HepG2 (cell line): Measurements from ENCODE around the gene ALDH3A1. TPM values are rescaled to one million over a fixed set of nuclear protein-coding genes. Genes with fewer than 3 reads are reported as not detected.

Experiments
- ATAC-seq: fragments of 200-7000 bp; cut with Tn5 transposase; 3 replicates; pipeline ENCODE4 v1.9.1; 2020; ENCODE audit warnings: mild to moderate bottlenecking, moderate library complexity
- BruUV-seq: library from RNA; stranded (reverse); fragments of 400-500 nt; replicated peaks from 2 replicates; lab custom pipeline; 2021; lab: Mats Ljungman, UMichigan
- CTCF ChIA-PET: fragments of 300-600 bp; formaldehyde crosslinking; extraction: SDS; loops from one replicate; lab custom pipeline; 2021; ENCODE audit warnings: low total read pairs, inconsistent platforms, low intra/inter-chr PET ratio; lab: Yijun Ruan, JAX
- POLR2A ChIA-PET: fragments of 350-600 bp; sonication (Branson Sonifier 250); formaldehyde crosslinking; loops from one replicate; lab custom pipeline; 2020; ENCODE audit warnings: antibody characterized with exemption, inconsistent platforms; lab: Yijun Ruan, JAX
- DNase-seq: peaks from one replicate; pipeline ENCODE4 v3.0.0-alpha.2; 2015; ENCODE audit warnings: low spot score
- FAIRE-seq: peaks from 3 replicates; lab custom pipeline; 2011; peaks lifted over from hg19 to GRCh38; lab: Jason Lieb, UNC
- H2AFZ ChIP-seq: one replicate; pipeline ENCODE4 v1.6.1; 2011; ENCODE audit warnings: low read length, inconsistent platforms
- H3K27ac ChIP-seq: fragments of 300-600 bp; 3 replicates; pipeline ENCODE4 v1.8.0; 2011; ENCODE audit warnings: mixed run types, mild to moderate bottlenecking, mixed read lengths, low read length, inconsistent platforms; ENCODE audit not compliant: insufficient read depth; ENCODE audit errors: extremely low read length
- H3K27me3 ChIP-seq, 2 experiments: fragments of 200-600 bp in 1 of 2; 2 replicates in 1 of 2; 3 replicates in 1 of 2; pipeline versions ENCODE4 v1.6.0 to v1.8.0; 2011; ENCODE audit warnings: low read length in 2 of 2, mild to moderate bottlenecking in 2 of 2, moderate library complexity in 2 of 2, inconsistent platforms in 1 of 2; ENCODE audit not compliant: insufficient read depth in 2 of 2, control insufficient read depth in 1 of 2
- H3K36me3 ChIP-seq, 2 experiments: fragments of 200-600 bp in 1 of 2; replicated peaks in 1 of 2; 2 replicates in 1 of 2; 3 replicates in 1 of 2; pipeline versions ENCODE4 v1.5.1 to v1.8.0; 2011; ENCODE audit warnings: low read length in 2 of 2, inconsistent platforms in 1 of 2; ENCODE audit not compliant: insufficient read depth in 2 of 2, control insufficient read depth in 1 of 2
- H3K4me1 ChIP-seq: 2 replicates; pipeline ENCODE4 v1.5.1; 2012; ENCODE audit warnings: low read length, inconsistent platforms; ENCODE audit not compliant: insufficient read depth
- H3K4me2 ChIP-seq: 2 replicates; pipeline ENCODE4 v1.6.0; 2011; ENCODE audit warnings: low read depth, low read length, inconsistent platforms
- H3K4me3 ChIP-seq, 3 experiments: fragments of 200-600 bp in 1 of 3; sonication (generic), shearing (Covaris generic) in 1 of 3; replicated peaks in 1 of 3; 2 replicates each; pipeline ENCODE4 v1.5.1; 2011 to 2016; ENCODE audit warnings: low read length in 3 of 3, inconsistent platforms in 2 of 3, low read depth in 2 of 3, mild to moderate bottlenecking in 2 of 3, control low read depth in 1 of 3, mixed read lengths in 1 of 3; ENCODE audit not compliant: insufficient read depth in 1 of 3
- H3K79me2 ChIP-seq: one replicate; pipeline ENCODE4 v1.6.1; 2011; ENCODE audit warnings: low read length, inconsistent platforms; ENCODE audit not compliant: insufficient read depth
- H3K9ac ChIP-seq: 2 replicates; pipeline ENCODE4 v1.6.0; 2011; ENCODE audit warnings: mild to moderate bottlenecking, low read depth, low read length, inconsistent platforms; ENCODE audit not compliant: insufficient read depth
- H3K9me3 ChIP-seq: 2 replicates; pipeline ENCODE4 v1.5.1; 2012; ENCODE audit warnings: mild to moderate bottlenecking, low read length
- H4K20me1 ChIP-seq: 2 replicates; pipeline ENCODE4 v1.6.0; 2011; ENCODE audit warnings: inconsistent platforms, mild to moderate bottlenecking, low read length, moderate library complexity; ENCODE audit not compliant: insufficient read depth
- HCFC1 ChIP-seq: fragments of 150-350 bp; IDR thresholded peaks from 2 replicates; pipeline ENCODE4 v1.6.1; 2014; ENCODE audit warnings: low read depth, low read length
- HNRNPLL ChIP-seq: fragments of 200-400 bp; formaldehyde crosslinking; IDR thresholded peaks from 2 replicates; pipeline ENCODE4 v1.6.1; 2017; ENCODE audit warnings: mild to moderate bottlenecking, low read depth, low read length; ENCODE audit not compliant: poor library complexity, severe bottlenecking
- STAG1 ChIP-seq: sonication (generic); formaldehyde crosslinking; IDR thresholded peaks from 2 replicates; pipeline ENCODE4 v1.4.0; 2020; ENCODE audit warnings: missing genetic modification reagents
- ZNF224 ChIP-seq: sonication (generic); formaldehyde crosslinking; IDR thresholded peaks from 2 replicates; pipeline ENCODE4 v1.5.0; 2020; ENCODE audit warnings: mild to moderate bottlenecking, missing genetic modification reagents
- ZNF549 ChIP-seq: sonication (generic); formaldehyde crosslinking; IDR thresholded peaks from 2 replicates; pipeline ENCODE4 v1.5.0; 2020; ENCODE audit warnings: missing genetic modification reagents
- ZNF558 ChIP-seq: sonication (generic); formaldehyde crosslinking; IDR thresholded peaks from 2 replicates; pipeline ENCODE4 v1.9.0; 2022; ENCODE audit warnings: mild to moderate bottlenecking, missing genetic modification reagents, borderline replicate concordance
- ZNF761 ChIP-seq: sonication (generic); formaldehyde crosslinking; conservative IDR thresholded peaks from 2 replicates; pipeline ENCODE4 v1.4.0; 2020; ENCODE audit warnings: mild to moderate bottlenecking, missing genetic modification reagents
- WGBS: methylation state at CpG from one replicate; pipeline ENCODE4 v1.1.6; 2017; ENCODE audit warnings: low lambda C conversion rate; 5-methylcytosine and 5-hydroxymethylcytosine counted together
- in situ Hi-C: cut with HindIII; loops from 2 replicates; pipeline ENCODE4 v1.10.0; 2017; ENCODE audit warnings: low pct_unique_long_range_greater_than_20kb; ENCODE audit not compliant: extremely low pct_ligation_motif_present
- intact Hi-C: fragments of 100-400 bp; cut with micrococcal nuclease; formaldehyde crosslinking; loops from one replicate; pipeline ENCODE4 v1.10.0; 2022; ENCODE audit not compliant: unreplicated experiment
- polyA plus RNA-seq, 8 experiments: library from polyadenylated mRNA; depleted of rRNA in 3 of 8; stranded (reverse) in 7 of 8; unstranded in 1 of 8; fragments of >200 nt; fragmentation: Illumina TruSeq in 4 of 8; extraction: Trizol in 4 of 8; gene quantifications; 2 replicates each; pipeline versions ENCODE4 v1.2.1 to v1.2.3, GENCODE V29; 2011 to 2016; ENCODE audit warnings: low read depth in 4 of 8, missing spikeins in 1 of 8, mixed read lengths in 1 of 8; ENCODE audit not compliant: insufficient read depth in 1 of 8
- total RNA-seq, 5 experiments: library from RNA; depleted of rRNA; stranded (reverse); fragments of >200 nt; fragmentation: Illumina TruSeq; extraction: Trizol; gene quantifications; 2 replicates each; pipeline ENCODE4 v1.2.3, GENCODE V29; 2016; ENCODE audit warnings: low read depth in 1 of 5
- TF ChIP-seq, protein P1 (sequence below): sonication (generic); formaldehyde crosslinking; IDR thresholded peaks from 2 replicates; pipeline ENCODE4 v1.5.0; 2020; ENCODE audit warnings: mild to moderate bottlenecking, missing genetic modification reagents, moderate library complexity

Gene ALDH3A1
- total and polyA plus RNA-seq, 2 of the 13 experiments (the other 11 are each of a cell fraction or from before 2014, with no cell fraction given): 0.07 to 0.62 TPM

- no peak for TF ChIP-seq ZNF761 (CRISPR knock-in tag)
- no peak for TF ChIP-seq ZNF558 (CRISPR knock-in tag)
- TF ChIP-seq ZNF549: no peak
- TF ChIP-seq STAG1: peak; percentile 36
- TF ChIP-seq, protein P1, sequence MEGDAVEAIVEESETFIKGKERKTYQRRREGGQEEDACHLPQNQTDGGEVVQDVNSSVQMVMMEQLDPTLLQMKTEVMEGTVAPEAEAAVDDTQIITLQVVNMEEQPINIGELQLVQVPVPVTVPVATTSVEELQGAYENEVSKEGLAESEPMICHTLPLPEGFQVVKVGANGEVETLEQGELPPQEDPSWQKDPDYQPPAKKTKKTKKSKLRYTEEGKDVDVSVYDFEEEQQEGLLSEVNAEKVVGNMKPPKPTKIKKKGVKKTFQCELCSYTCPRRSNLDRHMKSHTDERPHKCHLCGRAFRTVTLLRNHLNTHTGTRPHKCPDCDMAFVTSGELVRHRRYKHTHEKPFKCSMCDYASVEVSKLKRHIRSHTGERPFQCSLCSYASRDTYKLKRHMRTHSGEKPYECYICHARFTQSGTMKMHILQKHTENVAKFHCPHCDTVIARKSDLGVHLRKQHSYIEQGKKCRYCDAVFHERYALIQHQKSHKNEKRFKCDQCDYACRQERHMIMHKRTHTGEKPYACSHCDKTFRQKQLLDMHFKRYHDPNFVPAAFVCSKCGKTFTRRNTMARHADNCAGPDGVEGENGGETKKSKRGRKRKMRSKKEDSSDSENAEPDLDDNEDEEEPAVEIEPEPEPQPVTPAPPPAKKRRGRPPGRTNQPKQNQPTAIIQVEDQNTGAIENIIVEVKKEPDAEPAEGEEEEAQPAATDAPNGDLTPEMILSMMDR (CRISPR knock-in tag): peak; percentile 48
- no peak for TF ChIP-seq HCFC1
- TF ChIP-seq ZNF224: 0 out of 2 replicates have a peak, but pooled peaks have one; percentile 27
- no peak for TF ChIP-seq HNRNPLL
- in situ Hi-C loops: loop anchor here (25.0 kb wide), 1 partner anchor 202 kb away; no protein-coding TSS in a partner anchor
- DNase-seq (no peak), FAIRE-seq (no peak), ATAC-seq (no peak)
- BruUV-seq: no TSS peak
- Histone ChIP-seq H4K20me1 (no peaks in the 10 kb centered on the region), H2AFZ (no peak overlapping the region), H3K4me1 (peaks cover 48% of the 10 kb centered on the region), H3K27ac (no peak overlapping the region), H3K9me3 (no peaks in the 10 kb centered on the region), H3K36me3 (no peaks in the 10 kb centered on the region), H3K4me2 (no peak overlapping the region), H3K79me2 (no peaks in the 10 kb centered on the region), H3K9ac (no peak overlapping the region), H3K4me3 (no peak overlapping the region), H3K27me3 (peaks cover 0 to 4% of the 10 kb centered on the region in 2 experiments; a peak in 2 of 5 replicates)
- ChIA-PET POLR2A (interaction anchor here (0.7 to 2.2 kb wide), 2 partner anchors 66 to 347 kb away, joined by 4 to 5 read pairs; partner anchors contain the start of gene ALDH3A2), CTCF (no interaction called here)
- WGBS: 80% methylated on average over 14 of the region's 27 CpGs
- intact Hi-C loops: loop anchor here (5.0 kb wide), 2 partner anchors 42 to 48 kb away; no protein-coding TSS in a partner anchor
Measured at GRCh38 chr17:19714542-19715411, 33.3 kb downstream of the ALDH3A1 start.
